NAMALWA (cell line): ENCODE data around the gene C17orf75.
"Not testable (repeated sequence)": the region's sequence is repeated elsewhere in the genome, so short reads cannot be mapped to it uniquely, and the experiment has no call there.

Experiments used
- DNase-seq: peaks from one replicate; pipeline ENCODE4 v3.0.0-alpha.2; 2015; ENCODE audit warnings: low spot score

C17orf75 gene

GRCh38 chr17:32341857-32342602, at the start of gene C17orf75:
Gene C17orf75 (minus strand): TSS chr17:32342173. CDS start chr17:32342139, 34 bp downstream.
- DNase-seq: peak; percentile 78

- no peak for DNase-seq
These were observed 46.9 kb upstream of the C17orf75 start for GRCh38 chr17:32388613-32389459.

- not testable (repeated sequence) for DNase-seq
These were observed 46.2 kb upstream of the C17orf75 start for GRCh38 chr17:32388128-32388527.

GRCh38 chr17:32386844-32387243, 44.9 kb upstream of the C17orf75 start:
- no peak for DNase-seq

GRCh38 chr17:32385971-32386370, 44.0 kb upstream of the C17orf75 start:
- no peak for DNase-seq

GRCh38 chr17:32385121-32385520, 43.1 kb upstream of the C17orf75 start:
- no peak for DNase-seq

GRCh38 chr17:32383926-32384434, 42.0 kb upstream of the C17orf75 start:
- DNase-seq: no peak

GRCh38 chr17:32382526-32383223, 40.7 kb upstream of the C17orf75 start:
- no peak for DNase-seq

- DNase-seq: no peak
These were observed 28.5 kb upstream of the C17orf75 start for GRCh38 chr17:32370426-32370825.

- DNase-seq: no peak
These were observed 19.3 kb upstream of the C17orf75 start for GRCh38 chr17:32361270-32361669.

- DNase-seq: no peak
These were observed 15.6 kb upstream of the C17orf75 start for GRCh38 chr17:32357615-32358014.

- no peak for DNase-seq
These were observed 14.8 kb upstream of the C17orf75 start for GRCh38 chr17:32356750-32357149.

GRCh38 chr17:32356378-32356743, 14.4 kb upstream of the C17orf75 start:
- no peak for DNase-seq

GRCh38 chr17:32355649-32356377, 13.8 kb upstream of the C17orf75 start:
- DNase-seq: no peak

- DNase-seq: not testable (repeated sequence)
These were observed 10.8 kb upstream of the C17orf75 start for GRCh38 chr17:32352734-32353133.

- no peak for DNase-seq
These were observed 8.9 kb upstream of the C17orf75 start for GRCh38 chr17:32350666-32351418.

GRCh38 chr17:32349854-32350665, 8.1 kb upstream of the C17orf75 start, which contains the start of gene ZNF207:
Gene ZNF207 (plus strand): TSS chr17:32350157. CDS start chr17:32350286, 129 bp downstream.
- peak; percentile 98 for DNase-seq

GRCh38 chr17:32349503-32349853, 7.5 kb upstream of the C17orf75 start:
- no peak for DNase-seq

- no peak for DNase-seq
These were observed 6.5 kb upstream of the C17orf75 start for GRCh38 chr17:32348483-32348800.

GRCh38 chr17:32345951-32346600, 4.1 kb upstream of the C17orf75 start:
- DNase-seq: no peak
